MCF 10A (cell line): ENCODE data around the gene R3HDM4. TPM values are rescaled to one million over a fixed set of nuclear protein-coding genes. Genes with fewer than 3 reads are reported as not detected.
A peak's percentile ranks its signal among the peaks of the same experiment; 100 is the strongest.

Experiments
- BruUV-seq: library from RNA; stranded (reverse); fragments of 400-500 nt; replicated peaks from 2 replicates; lab custom pipeline; 2021; lab: Mats Ljungman, UMichigan
- CTCF ChIA-PET: fragments of 300-600 bp; sonication (Branson Sonifier 250); formaldehyde crosslinking; extraction: SDS; loops from one replicate; lab custom pipeline; 2021; ENCODE audit warnings: antibody characterized with exemption, inconsistent platforms; lab: Yijun Ruan, JAX
- POLR2A ChIA-PET: fragments of 300-600, 350-650 bp; sonication (Branson Sonifier 250); formaldehyde crosslinking; extraction: SDS; loops from one replicate; lab custom pipeline; 2020; ENCODE audit warnings: antibody characterized with exemption, inconsistent platforms; lab: Yijun Ruan, JAX
- DNase-seq: peaks from one replicate; pipeline ENCODE4 v3.0.0-alpha.2; 2018; ENCODE audit not compliant: unreplicated experiment
- H3K27ac Mint-ChIP-seq: one replicate; pipeline ENCODE4 v1.8.0; 2022; ENCODE audit warnings: mild to moderate bottlenecking, low read depth, mixed read lengths; ENCODE audit not compliant: unreplicated experiment
- H3K27me3 Mint-ChIP-seq: one replicate; pipeline ENCODE4 v1.8.0; 2022; ENCODE audit warnings: mixed read lengths; ENCODE audit not compliant: insufficient read depth, unreplicated experiment
- H3K36me3 Mint-ChIP-seq: one replicate; pipeline ENCODE4 v1.8.0; 2022; ENCODE audit warnings: mild to moderate bottlenecking, moderate library complexity, mixed read lengths; ENCODE audit not compliant: insufficient read depth, unreplicated experiment
- H3K4me1 Mint-ChIP-seq: one replicate; pipeline ENCODE4 v1.8.0; 2022; ENCODE audit warnings: mixed read lengths; ENCODE audit not compliant: insufficient read depth, unreplicated experiment
- H3K4me3 Mint-ChIP-seq: one replicate; pipeline ENCODE4 v1.8.0; 2022; ENCODE audit warnings: mild to moderate bottlenecking, moderate library complexity, mixed read lengths; ENCODE audit not compliant: unreplicated experiment
- H3K9me3 Mint-ChIP-seq: one replicate; pipeline ENCODE4 v1.8.0; 2022; ENCODE audit warnings: mixed read lengths; ENCODE audit not compliant: unreplicated experiment
- intact Hi-C: fragments of 100-400 bp; cut with micrococcal nuclease; formaldehyde crosslinking; loops from 2 replicates; pipeline ENCODE4 v1.14.1; 2022
- total RNA-seq: library from RNA; stranded (reverse); gene quantifications from 2 replicates; pipeline ENCODE4 v1.2.3, GENCODE V29; 2022
- TF ChIP-seq, protein P1 (sequence below): fragments of 200-600 bp; IDR thresholded peaks from one replicate; pipeline ENCODE4 v1.8.0; 2022; ENCODE audit warnings: antibody characterized with exemption, mild to moderate bottlenecking; ENCODE audit not compliant: unreplicated experiment

R3HDM4 gene
- total RNA-seq, 1 experiment from 2014 or later, result 73.6 TPM

GRCh38 chr19:929203-929890, 16.3 kb upstream of the R3HDM4 start:
- intact Hi-C loops, result no loop called here
- no peak for DNase-seq
- BruUV-seq, result no TSS peak
- Mint-ChIP-seq H3K4me3 (no peak overlapping the region), H3K4me1 (peaks cover 18% of the 10 kb centered on the region), H3K9me3 (no peaks in the 10 kb centered on the region), H3K36me3 (peaks cover 21% of the 10 kb centered on the region), H3K27ac (no peak overlapping the region), H3K27me3 (no peaks in the 10 kb centered on the region)
- TF ChIP-seq, protein P1, sequence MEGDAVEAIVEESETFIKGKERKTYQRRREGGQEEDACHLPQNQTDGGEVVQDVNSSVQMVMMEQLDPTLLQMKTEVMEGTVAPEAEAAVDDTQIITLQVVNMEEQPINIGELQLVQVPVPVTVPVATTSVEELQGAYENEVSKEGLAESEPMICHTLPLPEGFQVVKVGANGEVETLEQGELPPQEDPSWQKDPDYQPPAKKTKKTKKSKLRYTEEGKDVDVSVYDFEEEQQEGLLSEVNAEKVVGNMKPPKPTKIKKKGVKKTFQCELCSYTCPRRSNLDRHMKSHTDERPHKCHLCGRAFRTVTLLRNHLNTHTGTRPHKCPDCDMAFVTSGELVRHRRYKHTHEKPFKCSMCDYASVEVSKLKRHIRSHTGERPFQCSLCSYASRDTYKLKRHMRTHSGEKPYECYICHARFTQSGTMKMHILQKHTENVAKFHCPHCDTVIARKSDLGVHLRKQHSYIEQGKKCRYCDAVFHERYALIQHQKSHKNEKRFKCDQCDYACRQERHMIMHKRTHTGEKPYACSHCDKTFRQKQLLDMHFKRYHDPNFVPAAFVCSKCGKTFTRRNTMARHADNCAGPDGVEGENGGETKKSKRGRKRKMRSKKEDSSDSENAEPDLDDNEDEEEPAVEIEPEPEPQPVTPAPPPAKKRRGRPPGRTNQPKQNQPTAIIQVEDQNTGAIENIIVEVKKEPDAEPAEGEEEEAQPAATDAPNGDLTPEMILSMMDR, result no peak
- POLR2A ChIA-PET, result no interaction called here
- CTCF ChIA-PET, result interaction anchor here (0.8 kb wide), 1 partner anchor 54 kb away, joined by 3 read pairs; no protein-coding TSS in a partner anchor

- POLR2A ChIA-PET, result no interaction called here
Measured at GRCh38 chr19:928471-929202, 15.6 kb upstream of the R3HDM4 start.

GRCh38 chr19:927780-928401, 14.9 kb upstream of the R3HDM4 start:
- DNase-seq, result no peak
- BruUV-seq, result no TSS peak
- intact Hi-C loops, result no loop called here
- peak overlapping the region; percentile 73 for H3K4me3 Mint-ChIP-seq
- POLR2A ChIA-PET, result no interaction called here
- no peaks in the 10 kb centered on the region for H3K27me3 Mint-ChIP-seq
- peaks cover 10% of the 10 kb centered on the region for H3K4me1 Mint-ChIP-seq
- TF ChIP-seq, protein P1, result no peak
- peaks cover 21% of the 10 kb centered on the region for H3K36me3 Mint-ChIP-seq
- H3K9me3 Mint-ChIP-seq, result no peaks in the 10 kb centered on the region
- no peak overlapping the region for H3K27ac Mint-ChIP-seq
- CTCF ChIA-PET, result interaction anchor here (0.6 to 0.9 kb wide), 2 partner anchors 62 to 180 kb away, joined by 3 read pairs; no protein-coding TSS in a partner anchor

More at GRCh38 chr19:928471-929202, 15.6 kb upstream of the R3HDM4 start:
- no peak overlapping the region for H3K27ac Mint-ChIP-seq
- TF ChIP-seq, protein P1, result no peak
- no peak overlapping the region for H3K4me3 Mint-ChIP-seq
- DNase-seq, result no peak
- H3K9me3 Mint-ChIP-seq, result no peaks in the 10 kb centered on the region
- intact Hi-C loops, result no loop called here
- peaks cover 16% of the 10 kb centered on the region for H3K4me1 Mint-ChIP-seq
- H3K36me3 Mint-ChIP-seq, result peaks cover 21% of the 10 kb centered on the region
- CTCF ChIA-PET, result interaction anchor here (0.6 to 0.9 kb wide), 2 partner anchors 62 to 181 kb away, joined by 3 read pairs; no protein-coding TSS in a partner anchor
- no TSS peak for BruUV-seq
- H3K27me3 Mint-ChIP-seq, result no peaks in the 10 kb centered on the region

- ChIA-PET CTCF (interaction anchor here (0.9 kb wide), 1 partner anchor 180 kb away, joined by 3 read pairs; no protein-coding TSS in a partner anchor), POLR2A (no interaction called here)
- Mint-ChIP-seq H3K4me3 (peak overlapping the region; percentile 73), H3K27ac (no peak overlapping the region), H3K36me3 (peaks cover 21% of the 10 kb centered on the region), H3K9me3 (no peaks in the 10 kb centered on the region), H3K27me3 (no peaks in the 10 kb centered on the region), H3K4me1 (peaks cover 4% of the 10 kb centered on the region)
- DNase-seq, result no peak
- intact Hi-C loops, result no loop called here
- TF ChIP-seq, protein P1, result no peak
- no TSS peak for BruUV-seq
Measured at GRCh38 chr19:927351-927779, 14.3 kb upstream of the R3HDM4 start.
